ENCODE data around the gene LGI4.

- no peak for TF ChIP-seq CTCF (IDR thresholded peaks at IDR 0.05 in 2 of 3, conservative IDR thresholded peaks at IDR 0.05 in 1 of 3; ENCODE audit: borderline replicate concordance in 1 of 3, insufficient read depth in 1 of 3, low read depth in 2 of 3, low read length in 2 of 3)
- no peak for TF ChIP-seq FOSL1 (IDR thresholded peaks at IDR 0.05; ENCODE audit: low read depth)
- no peak for TF ChIP-seq EZH2 (IDR thresholded peaks at IDR 0.05)
- TF ChIP-seq POLR2A (IDR thresholded peaks at IDR 0.05; ENCODE audit: borderline replicate concordance, extremely low read depth, insufficient read depth, insufficient read length), result no peak
- no peak for TF ChIP-seq YY1 (IDR thresholded peaks at IDR 0.05; ENCODE audit: extremely low read depth, insufficient replicate concordance, low read depth, low read length)
- TF ChIP-seq POLR2AphosphoS5 (IDR thresholded peaks at IDR 0.05; ENCODE audit: low read depth, low read length), result no peak
- TF ChIP-seq CEBPB (IDR thresholded peaks at IDR 0.05; ENCODE audit: low read depth), result no peak
- TF ChIP-seq SP1 (IDR thresholded peaks at IDR 0.05; ENCODE audit: low read depth), result no peak
- TF ChIP-seq MAX (IDR thresholded peaks at IDR 0.05), result no peak
Observed at GRCh38 chr19:35105411-35106290, 29.2 kb downstream of the LGI4 start.
